ENCODE measurements around the gene CARD19. TPM values are rescaled to one million over a fixed set of nuclear protein-coding genes. Genes with fewer than 3 reads are reported as not detected.
A peak's percentile ranks its signal among the peaks of the same experiment; 100 is the strongest.

The CARD19 gene
- total RNA-seq, 4 donors from 2014 or later = 23.7 to 71.4 (median 40.9) TPM

- no peaks in the 10 kb centered on the region for H3K9me3 ChIP-seq
- intact Hi-C loops (cut with DNase I; ENCODE audit: low total_unique reads) = no loop called here
- no peak for DNase-seq
- no peak overlapping the region for H3K4me3 ChIP-seq
- no peaks in the 10 kb centered on the region for H3K27me3 ChIP-seq
- peak overlapping the region in 1 of 2 donors; percentile 10 for H3K27ac ChIP-seq
- H3K4me1 ChIP-seq = peaks cover 4 to 9% of the 10 kb centered on the region in 2 donors
- H3K36me3 ChIP-seq = no peaks in the 10 kb centered on the region
- TF ChIP-seq, protein P1, sequence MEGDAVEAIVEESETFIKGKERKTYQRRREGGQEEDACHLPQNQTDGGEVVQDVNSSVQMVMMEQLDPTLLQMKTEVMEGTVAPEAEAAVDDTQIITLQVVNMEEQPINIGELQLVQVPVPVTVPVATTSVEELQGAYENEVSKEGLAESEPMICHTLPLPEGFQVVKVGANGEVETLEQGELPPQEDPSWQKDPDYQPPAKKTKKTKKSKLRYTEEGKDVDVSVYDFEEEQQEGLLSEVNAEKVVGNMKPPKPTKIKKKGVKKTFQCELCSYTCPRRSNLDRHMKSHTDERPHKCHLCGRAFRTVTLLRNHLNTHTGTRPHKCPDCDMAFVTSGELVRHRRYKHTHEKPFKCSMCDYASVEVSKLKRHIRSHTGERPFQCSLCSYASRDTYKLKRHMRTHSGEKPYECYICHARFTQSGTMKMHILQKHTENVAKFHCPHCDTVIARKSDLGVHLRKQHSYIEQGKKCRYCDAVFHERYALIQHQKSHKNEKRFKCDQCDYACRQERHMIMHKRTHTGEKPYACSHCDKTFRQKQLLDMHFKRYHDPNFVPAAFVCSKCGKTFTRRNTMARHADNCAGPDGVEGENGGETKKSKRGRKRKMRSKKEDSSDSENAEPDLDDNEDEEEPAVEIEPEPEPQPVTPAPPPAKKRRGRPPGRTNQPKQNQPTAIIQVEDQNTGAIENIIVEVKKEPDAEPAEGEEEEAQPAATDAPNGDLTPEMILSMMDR (IDR thresholded peaks at IDR 0.05) = no peak
- TF ChIP-seq POLR2A (IDR thresholded peaks at IDR 0.05) = no peak
Measured at GRCh38 chr9:93076101-93076791, 19.8 kb upstream of the CARD19 start.

GRCh38 chr9:93076792-93077128 lies 19.3 kb upstream of the CARD19 start:
- Histone ChIP-seq H3K4me3 (no peak overlapping the region), H3K27me3 (no peaks in the 10 kb centered on the region), H3K4me1 (peaks cover 4 to 9% of the 10 kb centered on the region in 2 donors), H3K27ac (peak overlapping the region in 1 of 2 donors; percentile 10), H3K36me3 (no peaks in the 10 kb centered on the region), H3K9me3 (no peaks in the 10 kb centered on the region)
- intact Hi-C loops (cut with DNase I; ENCODE audit: low total_unique reads) = no loop called here
- no peak for DNase-seq
- TF ChIP-seq, protein P1 (IDR thresholded peaks at IDR 0.05) = no peak
- no peak for TF ChIP-seq POLR2A (IDR thresholded peaks at IDR 0.05)

- H3K27ac ChIP-seq = no peak overlapping the region
- no peak overlapping the region for H3K4me3 ChIP-seq
- no peaks in the 10 kb centered on the region for H3K27me3 ChIP-seq
- no peak for TF ChIP-seq POLR2A (IDR thresholded peaks at IDR 0.05)
- TF ChIP-seq, protein P1 (IDR thresholded peaks at IDR 0.05) = no peak
- H3K36me3 ChIP-seq = no peaks in the 10 kb centered on the region
- intact Hi-C loops (cut with DNase I; ENCODE audit: low total_unique reads) = no loop called here
- DNase-seq = no peak
- H3K9me3 ChIP-seq = no peaks in the 10 kb centered on the region
- peaks cover 4 to 5% of the 10 kb centered on the region in 2 donors for H3K4me1 ChIP-seq
Measured at GRCh38 chr9:93077367-93077766, 18.6 kb upstream of the CARD19 start.

DNA sequence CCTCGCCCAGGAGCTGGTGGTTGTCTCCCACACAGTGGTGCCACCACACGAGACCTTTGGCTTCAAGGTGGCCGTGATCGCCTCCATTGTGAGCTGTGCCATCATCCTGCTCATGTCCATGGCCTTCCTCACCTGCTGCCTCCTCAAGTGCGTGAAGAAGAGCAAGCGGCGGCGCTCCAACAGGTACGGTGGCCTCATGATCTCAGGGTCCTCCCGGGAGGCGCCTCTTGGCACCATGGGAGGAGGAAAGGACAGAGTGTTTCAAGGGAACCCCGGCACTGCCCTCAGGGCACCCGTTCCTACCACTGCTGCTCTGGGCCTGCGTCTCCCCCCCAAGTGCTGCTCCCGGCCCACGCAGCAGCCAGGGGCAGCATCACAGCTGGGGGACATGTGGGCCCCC lies 18.2 kb upstream of the CARD19 start:
- DNase-seq = no peak
- Histone ChIP-seq H3K9me3 (no peaks in the 10 kb centered on the region), H3K27ac (no peak overlapping the region), H3K4me1 (peaks cover under 1 to 4% of the 10 kb centered on the region in 2 donors), H3K4me3 (no peak overlapping the region), H3K36me3 (no peaks in the 10 kb centered on the region), H3K27me3 (no peaks in the 10 kb centered on the region)
- TF ChIP-seq, protein P1 (IDR thresholded peaks at IDR 0.05) = no peak
- TF ChIP-seq POLR2A (IDR thresholded peaks at IDR 0.05) = no peak
- intact Hi-C loops (cut with DNase I; ENCODE audit: low total_unique reads) = no loop called here

GRCh38 chr9:93079371-93079770 lies 16.6 kb upstream of the CARD19 start:
- Histone ChIP-seq H3K27me3 (no peaks in the 10 kb centered on the region), H3K4me3 (no peak overlapping the region), H3K36me3 (no peaks in the 10 kb centered on the region), H3K4me1 (no peaks in the 10 kb centered on the region), H3K9me3 (no peaks in the 10 kb centered on the region), H3K27ac (no peak overlapping the region)
- intact Hi-C loops (cut with DNase I; ENCODE audit: low total_unique reads) = no loop called here
- TF ChIP-seq POLR2A (IDR thresholded peaks at IDR 0.05) = no peak
- TF ChIP-seq, protein P1 (IDR thresholded peaks at IDR 0.05) = no peak
- DNase-seq = peak; percentile 2 to 11
